Esophagus (tissue), 2 donors: ENCODE data around the gene EXOSC10. TPM values are rescaled to one million over a fixed set of nuclear protein-coding genes. Genes with fewer than 3 reads are reported as not detected.

Experiments used
- H3K27ac ChIP-seq, 2 donors: one replicate each; pipeline ENCODE4 v1.5.1; 2013; ENCODE audit warnings: low read depth in 2 of 2, mild to moderate bottlenecking in 2 of 2, inconsistent platforms in 1 of 2, low read length in 1 of 2, moderate library complexity in 1 of 2
- H3K27me3 ChIP-seq, 2 donors: one replicate each; pipeline ENCODE4 v1.6.1; 2013; ENCODE audit warnings: low read length in 2 of 2, control low read depth in 1 of 2, mild to moderate bottlenecking in 1 of 2; ENCODE audit not compliant: insufficient read depth in 2 of 2, control insufficient read depth in 1 of 2
- H3K36me3 ChIP-seq, 2 donors: one replicate each; pipeline ENCODE4 v1.6.1; 2013; ENCODE audit warnings: low read length in 1 of 2; ENCODE audit not compliant: control insufficient read depth in 2 of 2, insufficient read depth in 2 of 2
- H3K4me1 ChIP-seq, 2 donors: one replicate each; pipeline ENCODE4 v1.6.1; 2013; ENCODE audit warnings: low read length in 1 of 2; ENCODE audit not compliant: control insufficient read depth in 2 of 2, insufficient read depth in 2 of 2
- H3K4me3 ChIP-seq, 2 donors: one replicate each; pipeline ENCODE4 v1.5.1; 2013; ENCODE audit warnings: low read length in 2 of 2, mild to moderate bottlenecking in 2 of 2, low read depth in 1 of 2, moderate library complexity in 1 of 2
- H3K9me3 ChIP-seq, 2 donors: one replicate each; pipeline ENCODE4 v1.6.1; 2013; ENCODE audit warnings: mild to moderate bottlenecking in 2 of 2, low read depth in 1 of 2, low read length in 1 of 2, moderate library complexity in 1 of 2; ENCODE audit not compliant: control insufficient read depth in 2 of 2, insufficient read depth in 1 of 2
- WGBS, 2 donors: extraction: QIAGEN DNeasy Blood & Tissue Kit; methylation state at CpG; one replicate each; pipeline ENCODE4 v1.1.7; 2013; 5-methylcytosine and 5-hydroxymethylcytosine counted together
- polyA plus RNA-seq, 2 donors: library from polyadenylated mRNA; stranded (reverse); fragments of 200-250 nt; gene quantifications; one replicate each; pipeline ENCODE4 v1.2.3, GENCODE V29; 2013
- donor health status: healthy with polysubstance abuse.
- donor health status: Bipolar disorder and iron deficiency.

EXOSC10 gene
- 10 to 100 TPM; 30.7 to 35.1 TPM for polyA plus RNA-seq

DNA sequence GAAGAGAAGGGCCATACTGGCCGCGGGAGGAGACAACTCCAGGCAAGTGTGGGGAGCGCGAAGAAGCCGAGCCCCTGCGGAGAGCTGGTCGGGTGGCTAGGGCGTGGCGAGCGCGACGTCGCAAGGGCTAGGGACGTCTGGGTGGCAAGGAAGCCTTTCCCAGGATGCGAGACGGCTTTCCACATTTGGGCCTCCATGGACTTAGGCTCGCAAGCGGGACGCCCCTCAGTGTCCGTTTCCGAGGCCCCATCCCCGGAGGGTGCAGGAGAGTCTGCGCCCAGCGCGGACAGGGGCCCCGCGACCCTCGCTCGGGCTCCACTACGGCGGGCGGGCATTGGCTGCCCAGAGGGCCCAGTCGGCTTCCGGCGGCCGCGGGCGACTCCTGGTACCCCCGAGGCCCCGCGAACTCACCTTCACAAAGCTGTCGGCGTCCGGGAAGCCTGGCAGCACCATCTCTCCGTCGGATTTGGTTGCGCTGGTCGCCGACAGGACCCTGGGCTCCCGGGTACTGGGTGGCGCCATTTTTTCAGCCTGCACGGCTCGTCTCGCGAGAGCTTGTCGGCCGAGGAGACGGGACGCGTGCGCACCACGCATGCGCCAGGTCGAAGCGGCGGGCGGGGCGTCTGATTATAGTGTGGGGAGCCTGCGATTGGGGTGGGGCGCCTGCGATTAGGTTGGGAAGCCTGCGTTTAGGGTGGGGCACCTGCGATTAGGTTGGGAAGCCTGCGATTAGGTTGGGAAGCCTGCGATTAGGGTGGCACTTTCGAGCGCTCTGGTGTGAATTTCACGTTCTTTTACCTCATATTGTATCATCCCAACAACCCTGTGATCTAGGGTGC, at the start of gene EXOSC10:
Gene EXOSC10, minus strand, starts transcription at position 560 of the 839 bp plus-strand sequence. Its CDS starts 38 bp downstream, at position 522.
- Histone ChIP-seq H3K36me3 (peaks cover 0 to 7% of the 10 kb centered on the region in 2 donors), H3K27ac (peak within 1 kb of the TSS; percentile 67 to 87)
- 0 to 1% methylated on average over 72 to 78 of the region's 78 CpGs for WGBS, 2 donors

GRCh38 chr1:11147197-11147770, 47.6 kb upstream of the EXOSC10 start:
- no peaks in the 10 kb centered on the region for H3K9me3 ChIP-seq
- 44 to 67% methylated on average over 4 of the region's 4 CpGs for WGBS, 2 donors
- H3K36me3 ChIP-seq, result peaks cover 6 to 17% of the 10 kb centered on the region in 2 donors
- H3K4me1 ChIP-seq, result peaks cover 0 to 1% of the 10 kb centered on the region in 2 donors
- no peaks in the 10 kb centered on the region for H3K27me3 ChIP-seq
- H3K4me3 ChIP-seq, result no peak overlapping the region
- H3K27ac ChIP-seq, result no peak overlapping the region

More for the DNA sequence above, at the start of gene EXOSC10:
- Histone ChIP-seq H3K27me3 (no peaks in the 10 kb centered on the region), H3K4me3 (peak within 1 kb of the TSS; percentile 95 to 100), H3K4me1 (no peaks in the 10 kb centered on the region), H3K9me3 (no peaks in the 10 kb centered on the region)

GRCh38 chr1:11145741-11146140, 46.1 kb upstream of the EXOSC10 start:
- H3K27ac ChIP-seq, result no peak overlapping the region
- H3K4me1 ChIP-seq, result no peaks in the 10 kb centered on the region
- no peaks in the 10 kb centered on the region for H3K27me3 ChIP-seq
- H3K4me3 ChIP-seq, result no peak overlapping the region
- 84 to 85% methylated on average over 6 of the region's 6 CpGs for WGBS, 2 donors
- H3K9me3 ChIP-seq, result no peaks in the 10 kb centered on the region
- H3K36me3 ChIP-seq, result peaks cover 6 to 17% of the 10 kb centered on the region in 2 donors

- no peaks in the 10 kb centered on the region for H3K9me3 ChIP-seq
- no peak overlapping the region for H3K4me3 ChIP-seq
- WGBS, 2 donors, result 46 to 67% methylated on average over 12 of the region's 12 CpGs
- no peaks in the 10 kb centered on the region for H3K4me1 ChIP-seq
- H3K27me3 ChIP-seq, result no peaks in the 10 kb centered on the region
- peaks cover 6 to 18% of the 10 kb centered on the region in 2 donors for H3K36me3 ChIP-seq
- peak overlapping the region in 1 of 2 donors; percentile 18 for H3K27ac ChIP-seq
These were observed 45.0 kb upstream of the EXOSC10 start for GRCh38 chr1:11144570-11145256.

DNA sequence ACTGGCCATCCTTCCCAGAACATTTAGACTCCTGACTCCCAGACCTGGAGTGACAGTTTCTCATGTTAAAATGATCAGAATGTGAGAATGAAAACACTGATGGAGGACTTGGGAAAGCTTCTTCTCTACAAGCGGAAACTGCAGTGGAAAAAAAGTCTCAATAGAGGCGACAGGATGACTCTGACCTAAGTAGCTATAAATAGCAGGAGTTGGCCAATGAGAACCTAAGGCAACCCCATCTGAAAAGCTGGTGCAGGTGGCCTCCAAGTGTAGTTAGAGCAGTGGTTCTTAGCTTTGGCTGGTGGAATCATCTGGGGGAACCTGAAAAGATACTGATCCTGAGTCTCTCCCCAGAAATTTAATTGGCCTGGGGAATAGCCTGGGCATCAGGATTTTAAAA, 44.2 kb upstream of the EXOSC10 start:
- Histone ChIP-seq H3K27me3 (no peaks in the 10 kb centered on the region), H3K36me3 (peaks cover 6 to 18% of the 10 kb centered on the region in 2 donors), H3K4me3 (no peak overlapping the region), H3K4me1 (no peaks in the 10 kb centered on the region), H3K27ac (no peak overlapping the region), H3K9me3 (no peaks in the 10 kb centered on the region)
- 70 to 73% methylated on average over 2 of the region's 2 CpGs for WGBS, 2 donors

- no peaks in the 10 kb centered on the region for H3K27me3 ChIP-seq
- no peak overlapping the region for H3K27ac ChIP-seq
- no peaks in the 10 kb centered on the region for H3K4me1 ChIP-seq
- no peak overlapping the region for H3K4me3 ChIP-seq
- no peaks in the 10 kb centered on the region for H3K9me3 ChIP-seq
- WGBS, 2 donors, result 92 to 96% methylated on average over 5 of the region's 5 CpGs
- H3K36me3 ChIP-seq, result peaks cover 6 to 20% of the 10 kb centered on the region in 2 donors
These were observed 43.7 kb upstream of the EXOSC10 start for GRCh38 chr1:11143401-11143800.

GRCh38 chr1:11142618-11143391, 43.1 kb upstream of the EXOSC10 start:
- Histone ChIP-seq H3K27me3 (no peaks in the 10 kb centered on the region), H3K4me1 (no peaks in the 10 kb centered on the region), H3K9me3 (no peaks in the 10 kb centered on the region), H3K36me3 (peaks cover 8 to 20% of the 10 kb centered on the region in 2 donors), H3K27ac (no peak overlapping the region), H3K4me3 (no peak overlapping the region)
- WGBS, 2 donors, result 91 to 94% methylated on average over 4 of the region's 4 CpGs

- Histone ChIP-seq H3K36me3 (peaks cover 10 to 14% of the 10 kb centered on the region in 2 donors), H3K27ac (no peak overlapping the region), H3K4me1 (peaks cover 0 to 4% of the 10 kb centered on the region in 2 donors), H3K4me3 (no peak overlapping the region), H3K9me3 (no peaks in the 10 kb centered on the region), H3K27me3 (no peaks in the 10 kb centered on the region)
- WGBS, 2 donors, result 75 to 78% methylated on average over 3 of the region's 3 CpGs
These were observed 39.3 kb upstream of the EXOSC10 start for GRCh38 chr1:11138952-11139351.

- Histone ChIP-seq H3K9me3 (no peaks in the 10 kb centered on the region), H3K27ac (no peak overlapping the region), H3K27me3 (no peaks in the 10 kb centered on the region), H3K36me3 (peaks cover 7 to 16% of the 10 kb centered on the region in 2 donors), H3K4me3 (no peak overlapping the region), H3K4me1 (peaks cover 0 to 4% of the 10 kb centered on the region in 2 donors)
- 98 to 100% methylated on average over 1 of the region's 1 CpG for WGBS, 2 donors
These were observed 38.4 kb upstream of the EXOSC10 start for GRCh38 chr1:11138029-11138428.
